HG02938 (cell line): Measurements from ENCODE around the gene FMN1.

ENCODE experiments used
- ATAC-seq: cut with Tn5 transposase; IDR thresholded peaks from one replicate; pipeline ENCODE4 v1.9.1; 2021; ENCODE audit warnings: mild to moderate bottlenecking, moderate library complexity; ENCODE audit not compliant: unreplicated experiment

The FMN1 gene

GRCh38 chr15:33125894-33126537 lies 68.5 kb downstream of the FMN1 start:
- no peak for ATAC-seq

GRCh38 chr15:33124811-33125210 lies 69.7 kb downstream of the FMN1 start:
- no peak for ATAC-seq

DNA sequence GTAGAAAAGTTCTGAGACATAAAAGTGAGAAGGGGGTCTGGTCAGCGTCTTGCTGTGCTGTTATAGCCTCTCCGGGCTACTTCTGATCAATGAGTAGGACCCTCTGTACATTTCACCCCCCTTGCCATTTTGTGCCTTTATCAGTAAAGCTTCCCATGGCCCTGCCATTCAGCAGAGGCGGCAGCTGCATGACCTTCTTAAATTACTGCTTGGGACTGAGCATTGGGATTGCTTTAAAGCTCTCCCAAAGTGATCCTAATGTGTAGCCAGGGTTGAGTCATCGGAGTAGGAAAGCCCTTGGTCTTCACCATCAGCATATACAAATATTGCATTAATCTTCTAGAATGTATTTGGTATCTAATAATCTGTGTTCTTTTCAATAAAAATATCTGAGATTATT lies 70.2 kb downstream of the FMN1 start:
- no peak for ATAC-seq

DNA sequence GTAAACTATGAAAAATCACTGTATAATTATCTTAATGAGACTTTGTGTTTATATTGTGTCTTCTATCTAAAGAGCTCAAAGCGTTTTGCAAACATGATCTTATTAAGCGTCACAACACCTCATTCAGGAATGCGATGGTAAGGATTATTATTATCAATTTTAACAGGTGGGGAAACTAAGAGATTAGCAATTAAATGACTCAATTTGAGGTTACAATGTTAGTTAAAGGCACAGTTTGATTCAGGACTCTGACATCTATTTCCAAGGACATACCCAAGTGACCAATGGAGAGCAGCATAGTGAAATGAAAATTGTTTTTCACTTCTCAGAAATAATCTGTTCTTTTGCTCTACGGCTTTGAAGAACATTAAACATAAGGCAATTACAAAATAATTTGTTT lies 74.6 kb downstream of the FMN1 start:
- no peak for ATAC-seq

DNA sequence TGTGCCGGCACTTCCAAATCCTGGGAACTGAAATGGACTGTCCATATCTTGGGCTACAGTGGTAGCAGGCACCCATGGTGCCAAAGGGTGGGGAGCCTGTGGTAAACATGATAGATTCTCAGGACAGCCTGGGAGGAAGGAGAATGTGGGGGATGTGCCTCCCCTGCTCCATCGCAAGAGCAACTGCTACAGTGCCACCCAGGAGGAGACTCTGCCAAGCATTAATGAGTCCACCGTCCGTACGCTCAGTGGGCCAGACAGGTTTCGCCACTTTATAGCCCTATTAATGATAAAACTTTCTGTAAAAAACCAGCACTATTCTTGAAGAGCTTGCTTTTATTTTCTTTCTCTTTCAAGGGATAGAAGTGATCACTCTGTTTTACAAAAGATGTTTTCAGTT lies 75.2 kb downstream of the FMN1 start:
- ATAC-seq, result no peak

DNA sequence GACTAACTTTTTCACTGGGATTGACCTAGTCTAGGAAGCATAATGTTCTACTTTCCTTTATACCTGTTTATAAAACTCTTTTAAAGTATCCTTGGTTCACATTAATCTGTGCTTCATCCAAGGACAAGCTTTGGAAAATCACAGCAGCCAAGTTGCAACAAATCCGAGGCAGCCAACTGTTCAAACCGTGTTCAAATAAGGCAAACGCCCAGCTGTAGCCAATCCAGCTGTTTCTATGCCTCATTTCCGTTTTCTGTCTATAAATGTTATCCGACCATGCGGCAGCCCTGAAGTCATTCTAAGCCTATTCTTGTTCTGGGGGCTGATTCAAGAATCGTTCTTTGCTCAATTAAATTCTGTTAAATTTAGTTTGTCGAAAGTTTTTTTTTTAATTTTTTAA lies 78.3 kb downstream of the FMN1 start:
- ATAC-seq, result no peak

DNA sequence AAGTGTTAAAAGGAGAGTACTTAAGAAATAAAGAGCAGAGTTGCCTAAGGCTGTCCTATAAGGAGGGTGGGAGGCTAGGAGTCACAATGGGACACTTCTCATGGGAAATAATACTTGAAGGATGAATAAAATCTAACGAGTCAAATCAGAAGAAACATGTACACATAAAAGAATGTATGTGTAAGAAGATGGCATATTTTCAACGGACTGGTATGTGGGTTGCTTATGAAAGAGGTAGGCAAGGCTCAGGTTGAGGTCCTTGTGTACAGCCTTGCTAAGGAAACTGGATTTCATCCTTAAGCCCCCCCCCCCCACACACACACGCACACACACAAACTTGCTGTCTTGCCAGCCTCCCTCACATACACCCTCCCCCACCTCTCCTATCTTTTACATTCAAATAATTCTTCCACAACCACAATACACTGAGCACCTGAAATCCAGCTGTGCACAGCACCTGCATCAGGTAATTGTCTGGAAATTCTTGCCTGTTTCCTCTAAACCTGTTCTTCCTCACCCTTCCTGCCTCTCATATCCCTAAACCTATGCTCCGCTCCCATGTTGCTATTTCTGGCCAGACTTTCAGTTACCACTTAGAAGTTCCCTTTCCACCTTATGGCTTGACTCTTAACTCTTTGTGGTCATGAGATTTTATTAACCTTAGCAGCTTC lies 79.2 kb downstream of the FMN1 start:
- no peak for ATAC-seq

- no peak for ATAC-seq
These were observed 80.2 kb downstream of the FMN1 start for GRCh38 chr15:33114374-33114717.

GRCh38 chr15:33113666-33114373 lies 80.7 kb downstream of the FMN1 start:
- ATAC-seq, result no peak

DNA sequence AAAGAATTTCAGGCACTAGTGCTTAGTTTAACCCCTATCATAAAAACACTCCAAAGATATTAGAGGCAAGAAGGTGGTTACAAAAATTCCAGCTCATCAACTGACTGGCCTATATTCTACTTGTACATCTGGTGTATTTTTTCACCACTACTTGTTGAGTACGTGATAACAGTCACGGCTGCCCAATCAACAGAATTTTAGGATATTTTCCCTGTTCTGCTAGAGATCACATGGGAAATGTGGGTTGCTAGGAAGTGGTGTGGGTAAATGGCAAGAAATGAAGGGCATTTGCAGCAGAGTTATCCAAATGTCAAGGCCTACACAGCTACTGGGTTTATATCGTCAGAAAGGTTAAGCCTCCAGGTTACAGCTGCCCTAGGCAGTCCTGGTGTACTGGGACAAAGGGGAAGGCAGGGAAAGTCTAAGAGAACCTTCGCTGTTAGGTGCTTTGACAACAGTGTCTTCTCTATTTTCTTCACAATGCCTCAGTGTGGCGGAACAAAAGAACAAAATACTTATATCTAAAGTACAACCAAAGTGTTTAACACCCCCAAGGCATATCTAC lies 81.9 kb downstream of the FMN1 start:
- ATAC-seq, result no peak

DNA sequence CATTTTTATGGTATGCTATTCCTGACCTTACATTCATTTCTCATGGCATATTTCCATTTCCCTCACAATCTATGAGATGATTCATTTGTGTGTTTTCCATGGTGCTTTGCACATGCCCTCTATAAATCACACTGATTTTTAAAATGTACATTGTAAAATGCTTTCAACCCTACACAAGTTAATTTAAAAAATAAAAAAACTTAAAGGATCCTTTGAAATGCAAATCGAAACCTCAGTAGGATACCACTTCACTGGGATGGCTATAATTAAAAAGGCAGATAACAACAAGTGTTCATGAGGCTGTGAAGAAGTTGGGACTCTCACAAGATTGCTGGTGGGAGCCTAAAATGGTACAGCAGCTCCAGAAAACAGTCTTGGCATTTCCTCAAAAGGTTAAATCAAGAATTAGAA lies 83.5 kb downstream of the FMN1 start:
- no peak for ATAC-seq

GRCh38 chr15:33109345-33109744 lies 85.2 kb downstream of the FMN1 start:
- ATAC-seq, result no peak

- no peak for ATAC-seq
These were observed 86.0 kb downstream of the FMN1 start for GRCh38 chr15:33108518-33108917.

DNA sequence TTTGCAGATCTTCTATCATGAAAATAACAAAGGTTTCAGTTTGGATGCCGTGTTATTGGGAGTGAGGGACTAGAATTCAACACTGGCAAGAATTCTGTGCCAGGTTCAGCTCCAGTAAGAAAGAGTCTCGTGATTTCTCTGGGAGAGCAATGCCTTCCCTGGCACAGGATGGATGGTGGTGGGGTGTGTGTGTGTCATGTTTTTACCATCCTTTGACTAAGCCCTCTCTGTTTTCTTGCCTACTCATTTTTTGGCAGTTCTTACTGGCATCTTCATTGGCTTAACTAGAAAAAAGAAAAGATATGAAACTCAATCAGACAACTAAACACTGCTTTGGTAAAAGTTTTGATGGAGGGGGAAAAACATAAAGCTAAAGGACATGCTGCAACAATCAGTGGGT lies 86.6 kb downstream of the FMN1 start:
- no peak for ATAC-seq

DNA sequence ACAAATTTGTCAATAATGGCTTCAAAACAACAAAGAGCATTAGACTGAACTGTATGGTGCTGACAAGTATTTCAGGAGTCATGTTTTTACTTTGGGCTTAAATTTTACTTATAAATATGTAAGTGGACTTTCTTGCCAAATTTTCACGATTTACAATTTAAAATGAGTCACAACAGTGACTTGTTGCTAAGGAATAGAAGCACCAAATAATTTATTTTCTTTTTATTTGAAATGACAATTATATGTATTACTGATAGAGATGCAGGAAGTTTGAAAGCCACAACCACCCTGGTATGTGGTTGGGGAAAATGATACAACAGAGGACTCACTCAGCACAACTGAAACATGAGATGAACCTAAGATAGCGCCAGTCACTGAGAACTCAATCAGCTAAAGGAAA lies 90.3 kb downstream of the FMN1 start:
- ATAC-seq, result no peak

DNA sequence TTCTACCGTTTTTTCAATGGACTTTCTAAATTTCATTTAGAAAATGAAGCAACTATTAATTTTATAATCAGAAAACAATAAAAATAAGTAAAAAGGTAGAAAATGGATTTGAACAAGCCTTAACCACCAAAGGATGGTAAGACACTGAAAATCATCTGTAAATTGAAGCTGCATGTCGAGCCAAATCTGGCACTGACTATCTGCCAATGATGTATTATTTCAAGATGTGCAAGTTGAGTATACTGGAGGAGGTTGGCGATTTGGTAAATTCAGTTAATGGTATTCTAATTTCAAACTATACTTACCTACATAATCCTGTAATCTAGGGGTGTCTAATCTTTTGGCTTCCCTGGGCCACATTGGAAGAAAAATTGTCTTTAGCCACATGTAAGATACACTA lies 93.5 kb downstream of the FMN1 start:
- no peak for ATAC-seq

GRCh38 chr15:33100314-33100713 lies 94.2 kb downstream of the FMN1 start:
- ATAC-seq, result no peak

- ATAC-seq, result no peak
These were observed 94.8 kb downstream of the FMN1 start for GRCh38 chr15:33099739-33100138.

- no peak for ATAC-seq
These were observed 95.3 kb downstream of the FMN1 start for GRCh38 chr15:33099213-33099612.

DNA sequence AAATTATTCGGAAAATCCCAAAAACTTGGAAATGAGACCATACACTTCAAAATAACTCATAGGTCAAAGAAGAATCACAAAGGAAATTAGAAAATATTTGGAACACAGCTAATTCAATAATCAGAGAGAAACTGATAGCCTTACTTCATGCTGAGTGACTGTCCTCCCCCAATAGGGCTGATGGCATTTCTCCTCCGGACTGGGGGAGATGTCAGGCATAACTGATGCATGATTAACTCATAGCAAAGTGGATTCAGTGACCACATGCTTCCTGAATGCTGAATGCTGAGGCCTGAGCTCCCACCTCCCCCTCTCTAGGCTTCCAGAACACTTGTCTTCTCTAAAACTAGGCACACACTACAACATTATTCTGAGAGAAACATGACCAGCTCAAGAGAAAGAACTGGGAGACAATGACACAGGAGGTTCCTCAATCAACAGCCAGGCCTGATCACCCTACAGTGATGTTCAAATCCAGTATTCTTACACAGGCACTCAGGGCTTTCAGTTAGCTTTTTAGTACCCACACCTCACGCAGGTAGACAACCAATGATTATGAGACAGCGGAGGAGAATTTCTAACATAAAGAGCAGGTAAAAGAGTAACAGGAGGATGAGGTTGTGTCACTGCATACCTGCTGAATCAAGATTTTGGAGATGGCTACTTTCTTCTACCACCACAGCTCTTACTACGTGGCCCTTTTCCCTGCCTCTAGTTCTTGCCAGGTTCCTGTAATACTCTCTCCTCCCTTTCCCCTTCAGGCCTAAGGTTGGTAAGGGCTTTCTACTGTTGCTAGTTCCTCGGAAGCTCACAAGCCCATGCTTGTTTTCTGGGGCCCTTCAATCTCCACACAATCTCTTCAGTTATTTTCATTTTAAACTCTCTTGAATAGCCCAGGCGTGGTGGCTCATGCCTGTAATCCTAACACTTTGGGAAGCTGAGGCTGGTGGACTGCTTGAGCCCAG lies 96.1 kb downstream of the FMN1 start:
- no peak for ATAC-seq

GRCh38 chr15:33096134-33096533 lies 98.4 kb downstream of the FMN1 start:
- no peak for ATAC-seq
